ENCODE results near the gene FRMD4B. TPM values are rescaled to one million over a fixed set of nuclear protein-coding genes. Genes with fewer than 3 reads are reported as not detected.
A peak's percentile ranks its signal among the peaks of the same experiment; 100 is the strongest.

The FRMD4B gene
- total RNA-seq, 2 experiments from 2014 or later, result 29.1 to 32.8 TPM

- intact Hi-C loops (cut with micrococcal nuclease), result loop anchor here (10.0 kb wide), 1 partner anchor 1858 kb away; no protein-coding TSS in a partner anchor
- peaks cover 3% of the 10 kb centered on the region for H3K36me3 Mint-ChIP-seq
- H3K4me3 Mint-ChIP-seq, result no peak overlapping the region
- POLR2A ChIA-PET, result interaction anchor here (0.7 to 1.8 kb wide), 7 partner anchors 9 to 121 kb away, joined by 3 to 6 read pairs (median 4); no protein-coding TSS in a partner anchor
- peak overlapping the region; percentile 33 for H3K27ac Mint-ChIP-seq
- no peaks in the 10 kb centered on the region for H3K9me3 Mint-ChIP-seq
- no peaks in the 10 kb centered on the region for H3K27me3 Mint-ChIP-seq
- no peak for DNase-seq
- peaks cover 79% of the 10 kb centered on the region for H3K4me1 Mint-ChIP-seq (ENCODE audit: low read depth)
- CTCF ChIA-PET, result interaction anchor here (0.7 to 1.6 kb wide), 5 partner anchors 9 to 99 kb away, joined by 3 to 6 read pairs (median 3); no protein-coding TSS in a partner anchor
Observed at GRCh38 chr3:69207031-69207430, 178.9 kb downstream of the FRMD4B start.

GRCh38 chr3:69205385-69205784 is 180.5 kb downstream of the FRMD4B start:
- no peak overlapping the region for H3K4me3 Mint-ChIP-seq
- H3K27me3 Mint-ChIP-seq, result no peaks in the 10 kb centered on the region
- peak; percentile 38 for DNase-seq
- ChIA-PET CTCF (no interaction called here), POLR2A (no interaction called here)
- H3K9me3 Mint-ChIP-seq, result no peaks in the 10 kb centered on the region
- intact Hi-C loops (cut with micrococcal nuclease), result loop anchor here (10.0 kb wide), 1 partner anchor 1859 kb away; no protein-coding TSS in a partner anchor
- H3K27ac Mint-ChIP-seq, result peak overlapping the region; percentile 87
- peaks cover 3% of the 10 kb centered on the region for H3K36me3 Mint-ChIP-seq
- H3K4me1 Mint-ChIP-seq (ENCODE audit: low read depth), result peaks cover 80% of the 10 kb centered on the region

GRCh38 chr3:69204315-69204957 is 181.5 kb downstream of the FRMD4B start:
- peak overlapping the region; percentile 34 for H3K4me3 Mint-ChIP-seq
- H3K4me1 Mint-ChIP-seq (ENCODE audit: low read depth), result peaks cover 73% of the 10 kb centered on the region
- no peaks in the 10 kb centered on the region for H3K9me3 Mint-ChIP-seq
- H3K27me3 Mint-ChIP-seq, result no peaks in the 10 kb centered on the region
- ChIA-PET CTCF (interaction anchor here (1.3 to 1.5 kb wide), 2 partner anchors 14 to 101 kb away, joined by 3 to 5 read pairs; no protein-coding TSS in a partner anchor), POLR2A (interaction anchor here (0.9 to 1.0 kb wide), 2 partner anchors 8 to 84 kb away, joined by 3 to 5 read pairs; no protein-coding TSS in a partner anchor)
- peak overlapping the region; percentile 93 for H3K27ac Mint-ChIP-seq
- peak; percentile 76 for DNase-seq
- intact Hi-C loops (cut with micrococcal nuclease), result loop anchor here (1.0 to 10.0 kb wide), 7 partner anchors 8 to 1860 kb away; partner anchors contain the start of gene ARL6IP5
- H3K36me3 Mint-ChIP-seq, result no peaks in the 10 kb centered on the region

- POLR2A ChIA-PET, result interaction anchor here (0.9 to 6.1 kb wide), 4 partner anchors 8 to 101 kb away, joined by 3 to 53 read pairs (median 4); no protein-coding TSS in a partner anchor
- Mint-ChIP-seq H3K27ac (peak overlapping the region; percentile 93), H3K27me3 (no peaks in the 10 kb centered on the region), H3K4me3 (peak overlapping the region; percentile 34), H3K36me3 (no peaks in the 10 kb centered on the region), H3K4me1 (ENCODE audit: low read depth) (peaks cover 73% of the 10 kb centered on the region), H3K9me3 (no peaks in the 10 kb centered on the region)
- intact Hi-C loops (cut with micrococcal nuclease), result loop anchor here (1.0 to 10.0 kb wide), 7 partner anchors 9 to 1861 kb away; partner anchors contain the start of gene ARL6IP5
- DNase-seq, result no peak
- CTCF ChIA-PET, result interaction anchor here (1.2 to 6.4 kb wide), 4 partner anchors 13 to 102 kb away, joined by 3 to 70 read pairs (median 4); no protein-coding TSS in a partner anchor
Observed at GRCh38 chr3:69203631-69204314, 182.1 kb downstream of the FRMD4B start.

GRCh38 chr3:69201658-69202057 is 184.2 kb downstream of the FRMD4B start:
- CTCF ChIA-PET, result interaction anchor here (2.5 to 6.4 kb wide), 2 partner anchors 35 to 104 kb away, joined by 10 to 70 read pairs; no protein-coding TSS in a partner anchor
- H3K9me3 Mint-ChIP-seq, result no peaks in the 10 kb centered on the region
- no peak overlapping the region for H3K4me3 Mint-ChIP-seq
- peaks cover 17% of the 10 kb centered on the region for H3K36me3 Mint-ChIP-seq
- intact Hi-C loops (cut with micrococcal nuclease), result loop anchor here (5.0 to 10.0 kb wide), 2 partner anchors 204 to 1863 kb away; no protein-coding TSS in a partner anchor
- no peak overlapping the region for H3K27ac Mint-ChIP-seq
- POLR2A ChIA-PET, result interaction anchor here (1.3 to 6.1 kb wide), 4 partner anchors 10 to 117 kb away, joined by 3 to 53 read pairs (median 6); partner anchors contain the start of gene ARL6IP5
- DNase-seq, result no peak
- H3K27me3 Mint-ChIP-seq, result no peaks in the 10 kb centered on the region
- peaks cover 80% of the 10 kb centered on the region for H3K4me1 Mint-ChIP-seq (ENCODE audit: low read depth)

GRCh38 chr3:69200384-69201068 is 185.4 kb downstream of the FRMD4B start:
- peaks cover 74% of the 10 kb centered on the region for H3K4me1 Mint-ChIP-seq (ENCODE audit: low read depth)
- H3K4me3 Mint-ChIP-seq, result peak overlapping the region; percentile 92
- peak overlapping the region; percentile 98 for H3K27ac Mint-ChIP-seq
- no peaks in the 10 kb centered on the region for H3K9me3 Mint-ChIP-seq
- peak; percentile 82 for DNase-seq
- peaks cover 28% of the 10 kb centered on the region for H3K36me3 Mint-ChIP-seq
- H3K27me3 Mint-ChIP-seq, result no peaks in the 10 kb centered on the region
- POLR2A ChIA-PET, result interaction anchor here (1.0 to 6.1 kb wide), 11 partner anchors 11 to 235 kb away, joined by 3 to 53 read pairs (median 7); partner anchors contain the start of gene ARL6IP5
- CTCF ChIA-PET, result interaction anchor here (0.9 to 6.4 kb wide), 7 partner anchors 10 to 126 kb away, joined by 3 to 70 read pairs (median 10); no protein-coding TSS in a partner anchor
- intact Hi-C loops (cut with micrococcal nuclease), result loop anchor here (1.0 to 10.0 kb wide), 4 partner anchors 88 to 1864 kb away; partner anchors contain the start of gene ARL6IP5

- POLR2A ChIA-PET, result interaction anchor here (0.6 to 6.1 kb wide), 18 partner anchors 8 to 236 kb away, joined by 3 to 53 read pairs (median 6); partner anchors contain the start of gene ARL6IP5
- CTCF ChIA-PET, result interaction anchor here (0.7 to 6.4 kb wide), 9 partner anchors 11 to 186 kb away, joined by 3 to 70 read pairs (median 5); partner anchors contain the start of gene EOGT
- DNase-seq, result no peak
- H3K9me3 Mint-ChIP-seq, result no peaks in the 10 kb centered on the region
- no peaks in the 10 kb centered on the region for H3K27me3 Mint-ChIP-seq
- H3K36me3 Mint-ChIP-seq, result peaks cover 33% of the 10 kb centered on the region
- peaks cover 70% of the 10 kb centered on the region for H3K4me1 Mint-ChIP-seq (ENCODE audit: low read depth)
- intact Hi-C loops (cut with micrococcal nuclease), result loop anchor here (1.0 to 10.0 kb wide), 6 partner anchors 19 to 1865 kb away; partner anchors contain the start of gene ARL6IP5
- peak overlapping the region; percentile 98 for H3K27ac Mint-ChIP-seq
- H3K4me3 Mint-ChIP-seq, result peak overlapping the region; percentile 92
Observed at GRCh38 chr3:69199942-69200341, 185.9 kb downstream of the FRMD4B start.

GRCh38 chr3:69197922-69198530 is 187.9 kb downstream of the FRMD4B start:
- CTCF ChIA-PET, result interaction anchor here (1.0 to 6.4 kb wide), 8 partner anchors 9 to 128 kb away, joined by 3 to 70 read pairs (median 5); no protein-coding TSS in a partner anchor
- Mint-ChIP-seq H3K9me3 (no peaks in the 10 kb centered on the region), H3K27me3 (no peaks in the 10 kb centered on the region), H3K4me1 (ENCODE audit: low read depth) (peaks cover 66% of the 10 kb centered on the region), H3K36me3 (peaks cover 53% of the 10 kb centered on the region), H3K27ac (peak overlapping the region; percentile 98), H3K4me3 (peak overlapping the region; percentile 92)
- POLR2A ChIA-PET, result interaction anchor here (0.8 to 6.1 kb wide), 9 partner anchors 9 to 128 kb away, joined by 3 to 53 read pairs (median 5); no protein-coding TSS in a partner anchor
- DNase-seq, result peak; percentile 88
- intact Hi-C loops (cut with micrococcal nuclease), result loop anchor here (1.0 to 2.0 kb wide), 10 partner anchors 8 to 237 kb away; no protein-coding TSS in a partner anchor

- H3K4me3 Mint-ChIP-seq, result peak overlapping the region; percentile 92
- POLR2A ChIA-PET, result interaction anchor here (0.8 to 6.1 kb wide), 7 partner anchors 9 to 129 kb away, joined by 3 to 53 read pairs (median 7); no protein-coding TSS in a partner anchor
Observed at GRCh38 chr3:69197455-69197854, 188.4 kb downstream of the FRMD4B start.

GRCh38 chr3:69196876-69197275 is 189.0 kb downstream of the FRMD4B start:
- H3K36me3 Mint-ChIP-seq, result peaks cover 60% of the 10 kb centered on the region
- CTCF ChIA-PET, result interaction anchor here (4.1 to 4.2 kb wide), 2 partner anchors 35 to 109 kb away, joined by 26 to 34 read pairs; no protein-coding TSS in a partner anchor
- no peaks in the 10 kb centered on the region for H3K27me3 Mint-ChIP-seq

More at GRCh38 chr3:69197455-69197854, 188.4 kb downstream of the FRMD4B start:
- no peaks in the 10 kb centered on the region for H3K27me3 Mint-ChIP-seq
- CTCF ChIA-PET, result interaction anchor here (1.0 to 6.4 kb wide), 7 partner anchors 10 to 129 kb away, joined by 3 to 70 read pairs (median 6); no protein-coding TSS in a partner anchor
- H3K9me3 Mint-ChIP-seq, result no peaks in the 10 kb centered on the region
- peaks cover 60% of the 10 kb centered on the region for H3K4me1 Mint-ChIP-seq (ENCODE audit: low read depth)
- H3K36me3 Mint-ChIP-seq, result peaks cover 57% of the 10 kb centered on the region
- intact Hi-C loops (cut with micrococcal nuclease), result no loop called here
- no peak for DNase-seq
- H3K27ac Mint-ChIP-seq, result peak overlapping the region; percentile 98

More at GRCh38 chr3:69196876-69197275, 189.0 kb downstream of the FRMD4B start:
- H3K4me1 Mint-ChIP-seq (ENCODE audit: low read depth), result peaks cover 57% of the 10 kb centered on the region
- H3K4me3 Mint-ChIP-seq, result peak overlapping the region; percentile 92
- POLR2A ChIA-PET, result no interaction called here
- intact Hi-C loops (cut with micrococcal nuclease), result no loop called here
- no peaks in the 10 kb centered on the region for H3K9me3 Mint-ChIP-seq
- peak overlapping the region; percentile 98 for H3K27ac Mint-ChIP-seq
- no peak for DNase-seq

Data from activated CD4-positive, alpha-beta memory T cell treated with anti-CD3 and anti-CD28 coated beads for 36 hours (primary cell).